Lower lobe of right lung (tissue), 2 donors: ENCODE results near the gene CITED4. TPM values are rescaled to one million over a fixed set of nuclear protein-coding genes. Genes with fewer than 3 reads are reported as not detected.
A peak's percentile ranks its signal among the peaks of the same experiment; 100 is the strongest.

Experiments used
- ATAC-seq, 2 donors: fragments of 200-7000 bp; cut with Tn5 transposase; one replicate each; pipeline ENCODE4 v1.9.1; 2020 to 2022; ENCODE audit warnings: mild to moderate bottlenecking in 2 of 2, moderate library complexity in 2 of 2
- DNase-seq: peaks from one replicate; pipeline ENCODE4 v3.0.0-alpha.2; 2020
- H3K27ac ChIP-seq: fragments of 200-600 bp; one replicate; pipeline ENCODE4 v1.8.0; 2022
- H3K27me3 ChIP-seq: fragments of 200-600 bp; one replicate; pipeline ENCODE4 v1.8.0; 2022; ENCODE audit warnings: low read depth
- H3K36me3 ChIP-seq: fragments of 200-600 bp; one replicate; pipeline ENCODE4 v1.8.0; 2022; ENCODE audit warnings: mild to moderate bottlenecking
- H3K4me1 ChIP-seq: fragments of 200-600 bp; one replicate; pipeline ENCODE4 v1.8.0; 2022
- H3K4me3 ChIP-seq: fragments of 200-600 bp; one replicate; pipeline ENCODE4 v1.8.0; 2022; ENCODE audit warnings: mild to moderate bottlenecking
- H3K9me3 ChIP-seq: fragments of 200-600 bp; one replicate; pipeline ENCODE4 v1.8.0; 2022
- intact Hi-C: fragments of 100-400 bp; cut with DNase I; formaldehyde crosslinking; loops from one replicate; pipeline ENCODE4 v1.11.0; 2022
- total RNA-seq: library from RNA; stranded (reverse); fragmentation: NEBNext Ultra II Directional; extraction: Animal tissue kit (Norgen Biotek cat#: 25700); gene quantifications from one replicate; pipeline ENCODE4 v1.2.1, GENCODE V29; 2021
- TF ChIP-seq, protein P1 (sequence below): fragments of 200-600 bp; IDR thresholded peaks from one replicate; pipeline ENCODE4 v1.8.0; 2022; ENCODE audit warnings: antibody characterized with exemption, mild to moderate bottlenecking
- donor health status: DM: no; HTN: yes; CAD: no; lungs with severe emphysema.

CITED4 gene
- total RNA-seq, 1 donor from 2014 or later, result 13.9 TPM

GRCh38 chr1:40877698-40878097 lies 15.5 kb upstream of the CITED4 start:
- TF ChIP-seq, protein P1, sequence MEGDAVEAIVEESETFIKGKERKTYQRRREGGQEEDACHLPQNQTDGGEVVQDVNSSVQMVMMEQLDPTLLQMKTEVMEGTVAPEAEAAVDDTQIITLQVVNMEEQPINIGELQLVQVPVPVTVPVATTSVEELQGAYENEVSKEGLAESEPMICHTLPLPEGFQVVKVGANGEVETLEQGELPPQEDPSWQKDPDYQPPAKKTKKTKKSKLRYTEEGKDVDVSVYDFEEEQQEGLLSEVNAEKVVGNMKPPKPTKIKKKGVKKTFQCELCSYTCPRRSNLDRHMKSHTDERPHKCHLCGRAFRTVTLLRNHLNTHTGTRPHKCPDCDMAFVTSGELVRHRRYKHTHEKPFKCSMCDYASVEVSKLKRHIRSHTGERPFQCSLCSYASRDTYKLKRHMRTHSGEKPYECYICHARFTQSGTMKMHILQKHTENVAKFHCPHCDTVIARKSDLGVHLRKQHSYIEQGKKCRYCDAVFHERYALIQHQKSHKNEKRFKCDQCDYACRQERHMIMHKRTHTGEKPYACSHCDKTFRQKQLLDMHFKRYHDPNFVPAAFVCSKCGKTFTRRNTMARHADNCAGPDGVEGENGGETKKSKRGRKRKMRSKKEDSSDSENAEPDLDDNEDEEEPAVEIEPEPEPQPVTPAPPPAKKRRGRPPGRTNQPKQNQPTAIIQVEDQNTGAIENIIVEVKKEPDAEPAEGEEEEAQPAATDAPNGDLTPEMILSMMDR, result no peak
- Histone ChIP-seq H3K4me3 (no peak overlapping the region), H3K27me3 (peaks cover 3% of the 10 kb centered on the region), H3K4me1 (peaks cover 22% of the 10 kb centered on the region), H3K36me3 (no peaks in the 10 kb centered on the region), H3K9me3 (peaks cover 12% of the 10 kb centered on the region), H3K27ac (no peak overlapping the region)
- DNase-seq, result no peak
- ATAC-seq, result peak; percentile 49 to 66
- intact Hi-C loops, result no loop called here

- Histone ChIP-seq H3K27me3 (no peaks in the 10 kb centered on the region), H3K36me3 (no peaks in the 10 kb centered on the region), H3K27ac (no peak overlapping the region), H3K9me3 (peaks cover 12% of the 10 kb centered on the region), H3K4me3 (no peak overlapping the region), H3K4me1 (peaks cover 29% of the 10 kb centered on the region)
- intact Hi-C loops, result no loop called here
- ATAC-seq (no peak), DNase-seq (no peak)
- TF ChIP-seq, protein P1, result no peak
Measured at GRCh38 chr1:40876891-40877290, 14.7 kb upstream of the CITED4 start.

DNA sequence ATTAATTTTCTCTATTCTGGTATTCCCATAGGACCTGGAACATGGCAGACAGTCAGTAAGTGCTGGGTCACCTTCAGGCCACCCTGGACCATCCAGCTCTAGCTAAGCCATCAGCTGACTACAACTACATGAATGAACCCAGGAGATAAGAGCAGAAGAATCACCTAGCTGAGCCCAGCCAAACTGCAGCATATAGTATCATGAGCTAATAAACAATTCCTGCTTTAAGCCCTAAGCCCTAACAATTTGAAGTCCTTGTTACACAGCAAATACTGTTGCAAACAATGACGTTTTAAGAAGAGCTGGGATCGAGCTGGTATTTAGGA lies 14.2 kb upstream of the CITED4 start:
- TF ChIP-seq, protein P1, result no peak
- ATAC-seq, result no peak
- no peak for DNase-seq
- Histone ChIP-seq H3K27me3 (no peaks in the 10 kb centered on the region), H3K4me3 (no peak overlapping the region), H3K9me3 (peaks cover 12% of the 10 kb centered on the region), H3K4me1 (peaks cover 29% of the 10 kb centered on the region), H3K36me3 (no peaks in the 10 kb centered on the region), H3K27ac (no peak overlapping the region)
- intact Hi-C loops, result no loop called here

DNA sequence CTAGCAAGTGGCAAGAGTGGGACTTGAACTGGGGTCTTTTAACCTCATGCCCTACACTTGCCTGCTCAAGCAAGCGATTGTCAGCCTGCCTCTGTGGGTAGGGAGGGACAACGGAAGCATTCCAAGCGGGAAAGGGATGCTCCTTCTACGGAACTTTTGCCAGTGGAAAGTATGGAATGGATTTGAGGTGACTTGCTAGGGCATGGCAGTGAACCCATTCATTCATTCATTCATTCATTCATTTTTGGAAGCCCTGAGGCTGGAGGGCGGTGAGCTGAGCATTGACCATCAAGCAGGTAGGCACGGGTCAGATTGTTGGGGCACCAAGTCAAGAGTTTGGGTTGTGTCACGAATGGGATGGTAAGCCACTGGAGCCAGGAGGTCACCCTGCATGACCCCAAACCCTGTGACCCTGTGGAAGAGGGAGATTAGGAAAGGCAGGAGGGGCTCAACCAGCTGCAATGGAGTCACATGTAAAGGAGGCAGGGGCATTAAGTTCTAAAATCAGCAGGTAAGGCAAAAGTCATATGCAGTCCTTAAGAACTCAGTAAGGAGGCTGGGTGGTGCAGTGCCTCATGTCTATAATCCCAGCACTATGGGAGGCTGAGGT lies 11.8 kb upstream of the CITED4 start:
- DNase-seq (no peak), ATAC-seq (no peak)
- peaks cover 14% of the 10 kb centered on the region for H3K9me3 ChIP-seq
- no peaks in the 10 kb centered on the region for H3K36me3 ChIP-seq
- TF ChIP-seq, protein P1, result no peak
- no peak overlapping the region for H3K4me3 ChIP-seq
- H3K27me3 ChIP-seq, result no peaks in the 10 kb centered on the region
- intact Hi-C loops, result no loop called here
- H3K4me1 ChIP-seq, result peaks cover 29% of the 10 kb centered on the region
- H3K27ac ChIP-seq, result no peak overlapping the region

DNA sequence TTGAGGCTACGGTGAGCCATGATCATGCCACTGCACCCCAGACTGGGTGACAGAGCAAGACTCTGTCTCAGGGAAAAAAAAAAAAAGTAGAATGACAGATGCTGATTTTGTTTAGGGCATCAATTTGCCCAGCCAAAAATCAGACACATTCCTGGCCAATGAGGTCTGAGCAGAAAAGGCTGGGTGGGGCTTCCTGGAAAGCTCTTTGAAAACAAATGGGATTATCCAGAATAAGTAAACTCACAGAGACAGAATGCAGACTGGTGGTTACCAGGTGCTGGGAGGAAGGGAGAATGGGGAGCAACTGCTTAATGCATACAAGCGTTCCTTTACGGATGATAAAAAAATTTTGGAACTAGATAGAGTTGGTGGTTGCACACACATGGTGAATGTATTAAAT lies 10.1 kb upstream of the CITED4 start:
- TF ChIP-seq, protein P1, result no peak
- no peak for ATAC-seq
- Histone ChIP-seq H3K36me3 (no peaks in the 10 kb centered on the region), H3K9me3 (peaks cover 14% of the 10 kb centered on the region), H3K4me3 (no peak overlapping the region), H3K27me3 (no peaks in the 10 kb centered on the region), H3K27ac (no peak overlapping the region), H3K4me1 (peaks cover 24% of the 10 kb centered on the region)
- intact Hi-C loops, result no loop called here
- no peak for DNase-seq
